GM12801 (cell line): ENCODE measurements around the gene RSPO3.

Source experiments
- CTCF ChIP-seq: IDR thresholded peaks from one replicate; pipeline ENCODE4 v1.5.1; 2011; ENCODE audit warnings: control low read depth; ENCODE audit not compliant: insufficient read length; ENCODE audit errors: extremely low read depth

RSPO3 gene

GRCh38 chr6:127096167-127096566, 22.3 kb upstream of the RSPO3 start:
- no peak for TF ChIP-seq CTCF

- TF ChIP-seq CTCF = no peak
Measured at GRCh38 chr6:127100510-127101140, 17.8 kb upstream of the RSPO3 start.

GRCh38 chr6:127102299-127102698, 16.2 kb upstream of the RSPO3 start:
- TF ChIP-seq CTCF = no peak

GRCh38 chr6:127102859-127103258, 15.6 kb upstream of the RSPO3 start:
- no peak for TF ChIP-seq CTCF

- TF ChIP-seq CTCF = no peak
Measured at GRCh38 chr6:127103482-127103881, 15.0 kb upstream of the RSPO3 start.

- TF ChIP-seq CTCF = no peak
Measured at GRCh38 chr6:127107916-127108315, 10.6 kb upstream of the RSPO3 start.

- TF ChIP-seq CTCF = no peak
Measured at GRCh38 chr6:127110712-127111111, 7.8 kb upstream of the RSPO3 start.
